Measurements from ENCODE around the gene KIRREL3. TPM values are rescaled to one million over a fixed set of nuclear protein-coding genes. Genes with fewer than 3 reads are reported as not detected.
A peak's percentile ranks its signal among the peaks of the same experiment; 100 is the strongest.

Gene KIRREL3
- polyA plus RNA-seq, 1 experiment: 2.3 TPM

DNA sequence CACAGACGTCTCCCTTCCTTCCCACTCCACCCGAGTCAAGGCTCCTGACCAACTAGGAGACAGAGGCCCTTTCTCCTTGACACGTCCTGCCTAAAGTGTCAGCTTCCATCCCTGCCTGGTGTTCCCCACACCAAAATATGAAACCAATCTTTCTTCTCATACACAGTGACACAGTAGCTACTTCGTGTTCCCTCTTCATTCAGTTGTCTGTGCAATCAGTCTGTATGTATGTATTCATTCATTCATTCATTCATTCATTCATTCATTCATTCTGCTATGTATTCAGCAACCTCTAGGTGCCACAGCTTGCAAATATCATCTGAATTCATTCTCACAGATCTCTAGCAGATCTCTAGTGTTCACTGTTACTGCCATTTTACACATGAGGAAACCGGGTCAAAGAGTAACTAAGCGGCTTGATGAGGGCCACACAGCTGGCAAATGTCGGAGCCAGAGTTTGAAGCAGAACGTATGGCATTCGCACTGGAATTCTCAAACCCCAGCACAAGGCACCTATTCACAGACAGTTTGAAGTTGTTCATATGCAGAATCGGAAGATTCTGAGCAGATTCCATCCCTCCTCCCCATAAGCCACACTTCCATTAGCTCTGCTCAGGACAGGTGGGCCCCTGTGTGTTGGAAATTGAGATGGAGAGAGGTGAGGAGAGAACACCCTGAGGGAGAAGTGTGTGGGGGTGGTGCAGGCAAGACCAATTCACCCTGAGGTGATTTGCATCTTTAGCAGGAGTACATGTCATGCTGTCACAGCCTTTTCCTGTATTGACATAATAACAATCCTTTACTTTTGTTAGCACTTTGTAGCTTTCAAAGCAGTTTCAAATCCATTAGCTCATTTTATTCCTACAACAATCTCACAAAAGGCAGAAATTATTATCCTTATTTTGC is 369.4 kb downstream of the KIRREL3 start:
- ChIA-PET POLR2A (no interaction called here), CTCF (interaction anchor here (0.7 to 1.7 kb wide), 4 partner anchors 23 to 359 kb away, joined by 3 to 4 read pairs (median 3); no protein-coding TSS in a partner anchor)
- no peak for DNase-seq (ENCODE audit: low read depth, low spot score)
- Histone ChIP-seq H3K27me3 (ENCODE audit: control insufficient read depth, insufficient read depth, low read length) (no peaks in the 10 kb centered on the region), H3K27ac (ENCODE audit: low read depth, low read length) (no peak overlapping the region), H3K9me3 (ENCODE audit: control insufficient read depth, insufficient read depth, low read length) (no peaks in the 10 kb centered on the region), H3K4me3 (ENCODE audit: low read depth, low read length) (no peak overlapping the region)
- no peak for TF ChIP-seq CTCF (IDR thresholded peaks at IDR 0.05; ENCODE audit: low read depth, low read length)

DNA sequence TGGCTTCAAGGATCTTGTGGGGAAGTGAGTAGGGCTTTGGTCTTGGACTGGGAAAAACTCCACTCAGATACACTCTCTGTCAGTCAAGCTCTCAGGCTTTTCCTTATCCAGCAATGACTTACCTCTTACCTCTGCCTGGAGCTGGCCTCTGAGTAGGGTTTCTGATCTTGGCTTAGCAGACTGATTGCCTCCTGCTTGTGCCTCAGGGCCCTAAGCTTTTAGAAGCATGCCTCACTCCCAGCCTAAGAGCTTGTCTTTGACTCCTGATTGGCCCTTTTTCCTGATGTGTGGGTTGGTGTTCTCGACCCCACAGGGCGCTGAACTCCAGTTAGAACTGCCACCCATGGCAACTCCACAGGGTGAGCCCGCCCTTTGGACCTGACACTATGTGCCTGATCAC is 370.1 kb downstream of the KIRREL3 start:
- ChIA-PET POLR2A (no interaction called here), CTCF (interaction anchor here (0.7 to 1.7 kb wide), 3 partner anchors 23 to 149 kb away, joined by 3 to 4 read pairs (median 3); no protein-coding TSS in a partner anchor)
- no peak for TF ChIP-seq CTCF (IDR thresholded peaks at IDR 0.05; ENCODE audit: low read depth, low read length)
- H3K9me3 ChIP-seq (ENCODE audit: control insufficient read depth, insufficient read depth, low read length): no peaks in the 10 kb centered on the region
- H3K4me3 ChIP-seq (ENCODE audit: low read depth, low read length): no peak overlapping the region
- no peaks in the 10 kb centered on the region for H3K27me3 ChIP-seq (ENCODE audit: control insufficient read depth, insufficient read depth, low read length)
- DNase-seq (ENCODE audit: low read depth, low spot score): no peak
- no peak overlapping the region for H3K27ac ChIP-seq (ENCODE audit: low read depth, low read length)

DNA sequence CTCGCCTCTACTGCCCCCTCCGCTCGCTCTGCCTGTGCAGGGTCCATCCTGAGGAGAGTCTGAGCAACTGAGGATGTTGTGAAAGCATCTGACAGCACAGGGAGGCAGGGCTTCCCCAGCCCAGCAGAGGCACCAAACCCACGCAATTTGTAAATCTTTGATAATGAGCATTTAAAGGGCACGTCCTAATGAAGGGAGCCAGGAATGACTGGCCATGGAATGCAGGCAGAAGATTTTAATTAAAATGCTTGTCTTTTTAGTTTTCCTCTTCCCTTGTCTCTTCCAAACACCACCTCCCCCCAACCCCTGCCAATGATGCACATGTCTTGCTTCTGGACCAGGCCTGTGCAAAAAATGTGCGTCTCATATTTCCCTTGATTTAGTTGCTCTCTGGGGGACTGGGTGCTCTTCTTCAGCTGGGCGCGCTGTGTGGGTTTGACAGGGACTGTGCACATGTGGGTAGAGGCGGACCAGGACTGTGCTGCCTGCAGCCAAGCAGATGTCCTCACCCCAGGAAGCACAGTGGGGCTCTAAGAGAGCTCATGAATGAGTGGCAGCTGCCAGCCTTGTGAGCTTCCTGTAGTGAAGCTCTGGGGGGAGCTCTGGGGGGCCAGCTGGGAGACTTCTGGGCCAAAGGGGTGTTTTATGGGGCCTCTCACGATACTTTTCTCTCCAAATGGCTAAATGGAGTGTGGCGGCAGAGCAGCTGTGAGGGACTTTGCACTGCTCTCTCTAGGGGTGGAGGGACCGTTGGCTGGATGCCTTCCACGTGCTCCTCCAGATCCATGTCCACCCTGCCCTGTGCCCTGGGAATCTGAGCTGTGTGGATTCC is 371.6 kb downstream of the KIRREL3 start:
- no peaks in the 10 kb centered on the region for H3K9me3 ChIP-seq (ENCODE audit: control insufficient read depth, insufficient read depth, low read length)
- ChIA-PET CTCF (interaction anchor here (0.5 to 0.6 kb wide), 2 partner anchors 132 to 249 kb away, joined by 3 read pairs; no protein-coding TSS in a partner anchor), POLR2A (no interaction called here)
- peak overlapping the region; percentile 11 for H3K27ac ChIP-seq (ENCODE audit: low read depth, low read length)
- peak; percentile 13; the same call in 1 of the 2 replicates for TF ChIP-seq CTCF (IDR thresholded peaks at IDR 0.05; ENCODE audit: low read depth, low read length)
- DNase-seq (ENCODE audit: low read depth, low spot score): peak; percentile 1
- H3K4me3 ChIP-seq (ENCODE audit: low read depth, low read length): no peak overlapping the region
- no peaks in the 10 kb centered on the region for H3K27me3 ChIP-seq (ENCODE audit: control insufficient read depth, insufficient read depth, low read length)

GRCh38 chr11:126628450-126628789 is 372.1 kb downstream of the KIRREL3 start:
- POLR2A ChIA-PET: no interaction called here
- Histone ChIP-seq H3K27me3 (ENCODE audit: control insufficient read depth, insufficient read depth, low read length) (no peaks in the 10 kb centered on the region), H3K9me3 (ENCODE audit: control insufficient read depth, insufficient read depth, low read length) (no peaks in the 10 kb centered on the region), H3K27ac (ENCODE audit: low read depth, low read length) (no peak overlapping the region), H3K4me3 (ENCODE audit: low read depth, low read length) (no peak overlapping the region)
- DNase-seq (ENCODE audit: low read depth, low spot score): no peak
- no peak for TF ChIP-seq CTCF (IDR thresholded peaks at IDR 0.05; ENCODE audit: low read depth, low read length)
- CTCF ChIA-PET: no interaction called here
